GM19099 (cell line): ENCODE results near the gene WDR70.

ENCODE experiments used
- POLR2A ChIP-seq: IDR thresholded peaks from 3 replicates; pipeline ENCODE4 v1.6.1; 2011; ENCODE audit warnings: low read depth; ENCODE audit not compliant: insufficient read length; ENCODE audit errors: extremely low read depth

The WDR70 gene

DNA sequence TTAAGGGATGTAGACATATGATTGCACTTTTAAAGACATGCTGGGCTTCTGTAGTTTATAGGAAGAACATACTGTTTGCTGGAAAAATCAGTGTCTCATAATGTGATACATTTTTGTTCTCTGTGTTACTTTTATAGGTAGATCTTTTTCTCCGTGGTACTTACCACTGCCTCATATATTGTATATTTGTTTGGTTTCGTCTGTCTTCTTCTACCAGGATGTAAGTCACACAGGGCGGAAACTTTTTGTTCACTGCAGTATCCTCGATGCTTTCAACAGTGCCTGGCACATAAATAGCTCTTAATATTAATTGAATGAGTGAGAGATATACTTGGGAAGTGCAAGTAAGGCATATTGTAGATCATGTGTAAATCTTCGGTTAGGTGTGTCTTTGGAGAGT is 325.3 kb downstream of the WDR70 start:
- no peak for TF ChIP-seq POLR2A

DNA sequence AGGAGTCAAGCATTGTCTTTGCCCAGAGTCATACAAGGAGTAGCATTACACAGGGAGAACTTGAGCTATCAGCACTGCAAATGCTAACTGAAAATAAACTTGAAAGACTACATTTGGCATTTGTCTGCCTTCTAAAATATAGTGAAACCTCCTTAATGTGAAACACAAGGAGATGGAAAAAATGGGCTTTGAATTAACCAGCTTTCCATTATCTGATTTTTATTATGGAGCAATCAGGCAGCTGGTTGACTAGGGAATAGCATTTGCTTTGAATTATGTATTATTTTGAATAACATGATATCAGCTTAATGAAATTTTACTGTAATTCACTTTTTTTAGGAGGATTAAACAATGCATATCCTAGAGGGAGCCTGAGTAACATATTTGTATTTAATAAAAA is 329.9 kb downstream of the WDR70 start:
- no peak for TF ChIP-seq POLR2A

DNA sequence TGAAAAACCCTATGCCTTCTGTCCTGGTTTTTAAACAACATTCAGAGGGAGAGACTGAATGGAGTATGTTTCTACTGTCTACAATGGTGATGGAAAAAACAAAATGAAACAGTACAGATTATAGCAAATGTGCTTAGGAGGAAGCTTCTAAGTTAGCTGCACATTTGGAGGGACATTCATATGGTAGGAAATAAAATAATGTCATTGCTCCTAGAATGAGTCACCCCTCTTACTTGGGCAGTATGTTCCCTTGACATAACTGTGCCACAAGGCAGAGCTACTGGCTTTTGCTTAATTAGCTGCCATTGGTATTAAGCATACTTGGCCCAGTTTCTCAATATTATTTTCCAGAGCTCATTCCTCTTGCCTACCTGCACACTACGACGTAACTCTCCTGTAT is 331.8 kb downstream of the WDR70 start:
- no peak for TF ChIP-seq POLR2A

DNA sequence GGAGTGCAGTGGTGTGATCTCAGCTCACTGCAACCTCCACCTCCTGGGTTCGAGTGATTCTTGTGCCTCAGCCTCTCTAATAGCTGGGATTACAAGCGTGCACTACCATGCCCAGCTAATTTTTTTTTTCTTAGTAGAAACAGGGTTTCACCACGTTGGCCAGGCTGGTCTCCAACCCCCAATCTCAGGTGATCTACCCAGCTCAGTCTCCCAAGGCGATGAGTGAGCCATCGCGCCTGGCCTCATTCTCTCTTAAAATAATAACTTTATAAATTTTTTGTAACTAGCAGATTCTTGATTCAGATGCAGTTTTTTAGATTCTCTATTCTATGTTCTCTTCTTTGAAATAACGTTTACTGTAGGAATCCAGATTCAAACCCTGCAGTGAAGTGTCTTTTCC is 333.6 kb downstream of the WDR70 start:
- TF ChIP-seq POLR2A, result no peak

DNA sequence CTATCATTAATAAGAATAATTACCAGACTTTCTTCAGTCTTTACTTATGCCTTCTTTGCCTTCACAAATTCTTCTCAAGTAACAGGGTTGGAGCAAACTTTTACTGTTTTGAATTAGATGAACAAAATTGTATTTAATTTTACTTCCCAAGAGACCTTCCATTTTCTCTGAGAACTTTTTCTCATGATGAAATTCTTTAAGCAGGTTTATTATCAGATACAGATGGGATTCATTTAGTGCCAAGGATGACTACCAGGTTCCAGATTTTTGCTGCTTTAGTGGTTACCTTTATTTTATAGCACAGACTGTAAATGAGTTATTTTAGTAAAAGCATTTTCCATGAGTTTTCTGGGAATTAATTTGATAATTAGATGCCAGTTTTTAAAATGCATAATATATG is 335.6 kb downstream of the WDR70 start:
- no peak for TF ChIP-seq POLR2A

DNA sequence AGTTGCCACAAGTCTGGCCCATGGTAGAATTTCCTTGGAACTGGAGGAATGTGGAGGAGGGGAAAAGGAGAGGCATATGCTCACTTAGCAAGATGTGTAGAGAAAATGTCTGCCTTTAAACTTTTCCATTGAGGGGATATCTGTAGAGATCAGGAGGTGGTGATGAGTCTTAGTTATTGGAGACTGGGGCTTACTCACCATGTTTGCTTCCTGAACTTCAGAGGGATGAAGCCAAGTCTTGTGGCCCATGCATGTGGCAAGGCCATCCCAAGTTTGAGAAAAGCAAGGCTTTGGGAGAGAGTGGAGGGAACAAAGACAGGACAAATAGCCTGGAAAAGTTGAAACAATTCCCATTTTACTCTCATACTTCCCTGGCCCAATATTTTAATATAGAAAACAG is 336.2 kb downstream of the WDR70 start:
- no peak for TF ChIP-seq POLR2A

DNA sequence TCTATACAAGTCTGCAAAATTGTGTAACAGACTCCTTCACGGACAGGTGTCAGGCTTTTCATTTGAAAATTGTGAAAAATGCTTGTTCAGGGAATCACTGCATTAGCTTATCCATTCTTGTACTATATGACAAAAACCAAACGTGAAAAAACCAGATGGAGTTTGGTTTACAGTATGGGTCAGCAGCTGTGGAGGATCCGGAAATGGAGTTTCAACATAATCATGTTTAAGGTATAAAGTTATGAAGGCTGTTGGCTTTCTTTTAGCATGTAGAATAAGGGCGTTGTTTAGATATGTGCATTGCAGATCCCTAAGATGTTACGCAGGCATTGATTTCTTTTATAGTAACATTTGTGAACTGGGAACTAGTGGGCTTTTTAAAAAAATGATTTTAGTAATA is 336.9 kb downstream of the WDR70 start:
- TF ChIP-seq POLR2A, result no peak

DNA sequence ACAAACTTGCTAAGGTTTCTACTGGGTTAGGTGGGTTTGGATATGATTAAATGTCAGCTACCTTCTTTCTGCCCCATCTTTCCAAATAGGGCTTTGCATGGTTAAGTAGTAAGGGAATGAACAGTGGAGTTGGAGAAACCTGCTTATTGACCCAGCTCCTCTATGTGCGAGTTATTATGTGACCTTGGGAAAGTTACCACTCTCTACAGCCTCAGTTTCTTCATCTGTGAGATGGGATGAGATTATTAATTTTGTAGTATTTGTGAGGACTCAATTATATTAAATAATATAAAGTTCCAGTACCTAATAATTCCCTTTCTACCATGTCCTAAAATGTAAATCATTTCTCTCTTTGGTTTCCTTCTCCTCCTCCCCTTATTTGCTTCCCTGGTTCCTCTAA is 337.3 kb downstream of the WDR70 start:
- no peak for TF ChIP-seq POLR2A

DNA sequence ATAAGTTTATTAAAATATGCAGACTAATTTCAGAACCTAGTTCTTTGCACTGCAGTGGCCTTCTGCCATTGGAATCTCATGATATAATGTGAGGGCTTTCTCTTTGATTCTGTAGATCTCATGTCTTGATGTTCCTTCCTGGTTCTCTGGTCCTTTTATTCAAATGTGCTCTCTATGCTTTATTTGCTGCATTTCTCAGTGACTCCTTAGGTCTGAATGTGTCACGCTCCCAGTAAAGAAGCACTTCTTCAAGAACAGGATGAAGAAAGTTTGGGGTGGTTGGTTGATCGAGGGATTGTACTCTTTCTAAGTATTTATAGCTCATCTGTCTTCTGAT is 338.1 kb downstream of the WDR70 start:
- no peak for TF ChIP-seq POLR2A

DNA sequence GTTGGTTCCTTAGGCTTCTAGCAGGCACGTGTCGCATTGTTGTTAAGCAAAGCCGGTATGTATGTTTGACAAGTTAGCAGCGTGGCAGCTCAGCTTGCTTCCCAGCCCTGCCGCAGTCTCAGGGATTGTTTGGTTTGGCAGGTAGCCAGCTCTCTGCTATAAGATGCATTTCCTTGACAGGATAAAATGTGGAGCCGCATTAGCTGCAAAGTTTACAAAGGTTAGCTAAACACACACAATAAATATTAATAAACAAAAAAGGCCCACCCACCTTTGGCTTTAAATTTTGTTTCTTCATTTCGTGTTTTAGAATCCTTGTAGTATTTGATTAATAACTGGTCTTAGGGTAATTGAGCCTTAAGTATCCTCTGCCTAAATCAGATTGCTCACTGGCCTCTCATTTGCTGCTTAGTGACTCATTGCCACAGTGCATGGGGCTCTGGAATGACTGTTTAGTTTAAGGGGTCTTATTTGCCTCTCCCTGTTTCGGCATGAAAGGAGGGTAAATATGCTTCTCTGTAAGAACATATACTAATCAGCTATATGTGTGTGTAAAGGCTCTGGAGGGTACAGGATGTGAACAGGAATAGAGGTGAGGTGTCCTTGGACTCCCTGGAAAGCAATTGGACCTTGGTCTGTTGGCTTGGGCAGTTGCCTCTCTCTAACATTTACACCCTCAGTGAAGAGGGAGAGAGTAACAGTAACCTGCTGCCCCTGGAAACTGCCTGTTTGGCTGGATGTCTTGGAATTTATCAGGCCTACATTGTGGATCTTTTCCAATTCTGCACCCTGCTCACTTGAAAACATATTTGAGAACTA is 338.7 kb downstream of the WDR70 start:
- TF ChIP-seq POLR2A, result no peak

DNA sequence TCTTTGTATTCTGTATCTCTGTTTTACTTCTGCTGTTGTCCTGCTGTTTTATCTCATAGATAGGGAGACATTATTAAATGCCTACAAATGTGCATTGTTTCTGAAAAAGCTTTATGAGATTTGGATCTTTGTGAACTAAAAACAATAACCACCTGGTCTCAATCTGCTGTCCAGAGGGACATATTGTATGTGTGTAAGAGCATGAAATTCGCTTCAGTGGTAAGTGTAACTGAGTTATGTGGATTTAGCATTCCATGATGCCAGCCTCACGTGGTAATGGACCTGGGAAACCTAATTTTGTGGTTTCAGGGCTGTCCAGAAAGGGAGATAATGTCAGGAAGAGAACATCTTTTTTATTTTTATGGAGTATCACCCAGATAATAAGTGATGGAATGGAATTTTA is 341.4 kb downstream of the WDR70 start:
- TF ChIP-seq POLR2A, result no peak

DNA sequence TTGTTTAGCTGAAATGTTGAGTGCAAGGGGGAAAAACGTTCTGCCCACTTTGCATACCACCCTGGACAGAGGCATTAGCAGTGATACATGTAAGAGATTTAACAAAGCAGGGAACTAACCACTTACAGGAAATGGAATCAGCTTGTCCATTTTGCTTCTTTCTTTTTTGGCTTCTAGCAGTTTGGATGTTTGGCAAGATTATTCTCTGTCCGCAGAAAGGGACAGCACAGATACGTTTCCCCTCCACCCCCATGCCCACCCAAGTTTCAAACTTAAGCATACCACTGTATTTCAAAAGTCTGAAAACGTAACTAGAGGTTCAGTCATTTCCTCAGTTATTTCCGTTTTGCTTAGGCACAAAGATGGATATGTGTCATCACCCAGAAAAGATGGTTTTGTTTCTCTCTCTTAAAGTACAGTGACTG is 342.3 kb downstream of the WDR70 start:
- no peak for TF ChIP-seq POLR2A

DNA sequence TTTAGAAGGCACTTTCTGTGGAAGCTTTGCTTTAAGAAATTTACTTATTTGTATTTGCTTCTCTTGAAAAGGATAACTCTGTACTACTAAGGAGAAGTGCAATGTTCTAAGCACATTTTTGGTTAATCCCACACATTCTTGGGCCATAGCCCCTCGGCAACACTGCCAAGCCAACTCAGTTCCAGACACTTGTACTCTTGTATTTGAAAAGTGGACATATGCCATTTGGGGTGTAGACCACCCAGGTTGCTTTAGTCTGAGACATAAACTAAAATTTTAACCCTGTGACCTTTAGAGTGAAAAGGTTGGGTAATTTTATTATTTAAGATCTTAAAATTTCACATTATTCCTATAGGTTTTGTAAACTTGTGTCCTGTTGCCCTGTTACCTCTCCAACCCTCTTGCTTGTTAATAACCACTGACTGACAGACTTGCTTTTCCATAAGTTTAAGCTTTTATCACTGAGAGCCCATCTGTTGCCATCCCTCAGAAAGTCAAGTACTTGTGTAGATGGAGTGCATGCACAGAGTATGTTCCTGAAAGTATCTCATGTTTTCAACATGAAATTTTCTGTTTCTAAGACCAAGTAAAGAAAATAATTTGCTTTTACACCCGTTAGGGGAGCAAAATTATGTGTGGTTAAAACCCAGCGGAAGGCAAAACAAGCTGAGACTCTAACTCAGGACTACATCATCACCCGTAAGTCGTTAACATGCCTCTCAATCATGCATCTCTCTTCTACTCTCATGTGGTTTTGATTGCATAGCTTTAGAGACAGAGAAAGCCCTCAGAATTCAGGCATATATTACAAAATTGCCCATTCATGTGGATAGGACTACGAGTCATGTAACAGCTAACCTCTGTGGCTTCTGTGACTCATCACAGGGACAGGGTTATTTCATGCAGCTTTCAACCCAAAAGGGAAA is 343.4 kb downstream of the WDR70 start:
- TF ChIP-seq POLR2A, result no peak

DNA sequence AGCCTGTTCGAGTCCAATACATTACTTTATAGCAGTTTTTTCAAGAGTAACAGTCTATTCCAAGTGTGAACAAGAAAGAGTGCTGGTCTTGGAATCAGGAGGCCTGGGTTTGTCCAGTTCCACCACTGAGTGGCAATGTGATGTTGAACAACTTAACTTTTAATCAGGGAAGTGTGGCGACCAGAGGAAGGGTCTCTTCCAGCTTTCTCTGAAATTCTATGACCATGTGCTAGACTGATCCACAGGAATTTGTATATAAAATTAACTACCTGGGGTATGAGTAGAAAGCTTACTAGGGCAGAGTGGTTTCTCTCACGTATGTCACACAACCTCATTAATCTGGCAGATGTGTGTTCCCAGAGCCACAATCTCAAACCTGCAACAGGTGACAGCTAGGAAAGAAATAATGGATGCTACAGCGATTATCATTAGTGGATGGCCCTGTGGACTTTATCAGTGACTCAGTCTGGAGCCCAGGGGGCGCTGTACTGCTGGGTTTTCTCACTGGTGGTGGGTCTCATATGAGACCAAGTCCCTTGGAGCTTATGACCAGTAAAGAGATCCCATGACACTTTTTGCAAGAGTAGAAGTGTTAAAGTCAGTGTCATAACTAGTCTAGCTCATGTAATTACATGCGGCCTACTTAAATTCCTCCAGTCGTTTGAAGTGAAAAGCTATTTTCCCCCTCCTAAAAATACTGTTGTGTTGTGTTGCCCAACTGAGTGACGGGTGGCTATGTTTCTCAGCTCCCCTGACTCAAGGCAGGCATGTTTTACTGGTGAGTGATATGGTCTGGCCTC is 344.2 kb downstream of the WDR70 start:
- no peak for TF ChIP-seq POLR2A
